Testis (tissue), 3 donors: Measurements from ENCODE around the gene PLEKHM1. TPM values are rescaled to one million over a fixed set of nuclear protein-coding genes. Genes with fewer than 3 reads are reported as not detected.

Experiments
- DNase-seq: peaks from one replicate; pipeline ENCODE4 v3.0.0-alpha.2; 2019
- H3K27ac ChIP-seq, 2 donors: fragments of 200-600 bp; sonication (generic); one replicate each; pipeline ENCODE4 v1.5.1; 2019
- H3K27me3 ChIP-seq: fragments of 200-600 bp; sonication (generic); one replicate; pipeline ENCODE4 v1.5.1; 2019
- H3K36me3 ChIP-seq: fragments of 200-600 bp; sonication (generic); one replicate; pipeline ENCODE4 v1.5.1; 2017; ENCODE audit warnings: low read depth; ENCODE audit errors: missing control alignments
- H3K4me1 ChIP-seq: fragments of 200-600 bp; sonication (generic); one replicate; pipeline ENCODE4 v1.5.1; 2019
- H3K4me3 ChIP-seq, 2 donors: fragments of 200-600 bp; sonication (generic); one replicate each; pipeline ENCODE4 v1.5.1; 2017 to 2019
- H3K9me3 ChIP-seq: fragments of 200-600 bp; sonication (generic); one replicate; pipeline ENCODE4 v1.5.1; 2017
- POLR2A ChIP-seq: fragments of 450-650 bp; IDR thresholded peaks from one replicate; pipeline ENCODE4 v1.6.1; 2017; ENCODE audit warnings: antibody characterized with exemption, mild to moderate bottlenecking, moderate library complexity
- WGBS, 2 donors: methylation state at CpG; one replicate each; pipeline ENCODE4 v1.1.5; 2018; 5-methylcytosine and 5-hydroxymethylcytosine counted together
- intact Hi-C: fragments of 100-400 bp; cut with DNase I; formaldehyde crosslinking; loops from one replicate; pipeline ENCODE4 v1.15.1; 2023; ENCODE audit warnings: low total_unique reads
- polyA plus RNA-seq: library from polyadenylated mRNA; stranded (reverse); fragments of 350-450 nt; fragmentation: Illumina TruSeq; extraction: RNeasy Lipid Tissue Mini Kit (QIAGEN cat#74804); gene quantifications from one replicate; pipeline ENCODE4 v1.2.3, GENCODE V29; 2014; ENCODE audit warnings: low read depth, low replicate concordance; ENCODE audit not compliant: insufficient read depth
- total RNA-seq, 2 donors: library from RNA; depleted of rRNA; stranded (reverse); fragments of >200 nt; gene quantifications; one replicate each; pipeline ENCODE4 v1.2.3, GENCODE V29; 2016
- TF ChIP-seq, protein P1 (sequence below), 3 experiments: fragments of 450-650 bp in 2 of 3; fragments of 200-600 bp in 1 of 3; sonication (generic) in 1 of 3; IDR thresholded peaks; one replicate each; pipeline ENCODE4 v1.5.1; 2016 to 2019; ENCODE audit warnings: antibody characterized with exemption in 3 of 3, mild to moderate bottlenecking in 2 of 3, moderate library complexity in 1 of 3

Gene PLEKHM1
- total and polyA plus RNA-seq, 3 donors from 2014 or later: 17.8 to 39.1 (median 31.8) TPM

DNA sequence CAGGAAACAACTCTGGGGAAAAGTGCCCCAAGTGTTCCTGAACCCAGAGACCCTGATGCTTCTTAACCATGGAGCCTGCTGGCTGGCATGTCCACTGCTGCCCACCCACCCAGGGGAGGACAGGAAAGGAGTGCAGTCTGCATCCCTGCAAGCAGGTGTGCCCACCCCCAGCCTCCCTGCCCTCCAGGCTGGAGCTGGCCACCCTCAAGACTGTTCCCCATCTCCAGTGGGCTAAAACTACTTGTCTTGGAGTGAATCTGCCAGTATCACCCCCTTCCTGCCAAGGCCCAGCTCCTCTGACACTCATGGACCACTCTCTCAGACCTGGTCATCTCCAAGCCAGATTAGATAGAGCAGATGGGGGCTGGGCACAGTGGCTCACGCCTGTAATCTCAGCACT lies 87.6 kb downstream of the PLEKHM1 start:
- intact Hi-C loops: no loop called here
- H3K36me3 ChIP-seq: no peaks in the 10 kb centered on the region
- no peak for DNase-seq
- H3K27me3 ChIP-seq: no peaks in the 10 kb centered on the region
- TF ChIP-seq, protein P1, sequence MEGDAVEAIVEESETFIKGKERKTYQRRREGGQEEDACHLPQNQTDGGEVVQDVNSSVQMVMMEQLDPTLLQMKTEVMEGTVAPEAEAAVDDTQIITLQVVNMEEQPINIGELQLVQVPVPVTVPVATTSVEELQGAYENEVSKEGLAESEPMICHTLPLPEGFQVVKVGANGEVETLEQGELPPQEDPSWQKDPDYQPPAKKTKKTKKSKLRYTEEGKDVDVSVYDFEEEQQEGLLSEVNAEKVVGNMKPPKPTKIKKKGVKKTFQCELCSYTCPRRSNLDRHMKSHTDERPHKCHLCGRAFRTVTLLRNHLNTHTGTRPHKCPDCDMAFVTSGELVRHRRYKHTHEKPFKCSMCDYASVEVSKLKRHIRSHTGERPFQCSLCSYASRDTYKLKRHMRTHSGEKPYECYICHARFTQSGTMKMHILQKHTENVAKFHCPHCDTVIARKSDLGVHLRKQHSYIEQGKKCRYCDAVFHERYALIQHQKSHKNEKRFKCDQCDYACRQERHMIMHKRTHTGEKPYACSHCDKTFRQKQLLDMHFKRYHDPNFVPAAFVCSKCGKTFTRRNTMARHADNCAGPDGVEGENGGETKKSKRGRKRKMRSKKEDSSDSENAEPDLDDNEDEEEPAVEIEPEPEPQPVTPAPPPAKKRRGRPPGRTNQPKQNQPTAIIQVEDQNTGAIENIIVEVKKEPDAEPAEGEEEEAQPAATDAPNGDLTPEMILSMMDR (IDR thresholded peaks at IDR 0.05): no peak
- TF ChIP-seq POLR2A: no peak
- no peaks in the 10 kb centered on the region for H3K4me1 ChIP-seq
- WGBS, 2 donors: 70 to 80% methylated on average over 1 of the region's 1 CpG
- no peak overlapping the region for H3K4me3 ChIP-seq
- H3K9me3 ChIP-seq: no peaks in the 10 kb centered on the region
- no peak overlapping the region for H3K27ac ChIP-seq

DNA sequence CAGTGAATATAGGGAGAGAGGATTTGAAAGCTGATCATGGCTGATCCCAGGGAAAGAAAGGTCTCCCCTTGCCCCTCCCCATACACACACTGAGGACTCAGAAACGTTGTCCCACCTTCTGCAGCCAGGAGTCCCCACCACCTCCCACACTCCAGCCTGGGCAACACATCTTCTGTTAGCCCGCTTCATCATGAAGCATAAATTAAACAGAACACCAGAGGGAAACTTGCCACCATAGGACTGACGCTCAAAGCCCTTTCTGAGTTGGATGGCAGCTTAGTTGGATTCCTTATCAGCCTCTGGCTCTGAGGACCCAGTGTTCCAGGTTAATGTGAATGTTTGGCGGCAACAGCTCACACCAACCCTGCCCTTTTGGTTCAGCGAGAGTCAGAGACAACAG lies 91.7 kb downstream of the PLEKHM1 start:
- peaks cover 6% of the 10 kb centered on the region for H3K4me1 ChIP-seq
- DNase-seq: no peak
- H3K9me3 ChIP-seq: no peaks in the 10 kb centered on the region
- no peak for TF ChIP-seq POLR2A
- TF ChIP-seq, protein P1 (IDR thresholded peaks at IDR 0.05): no peak
- H3K27me3 ChIP-seq: no peaks in the 10 kb centered on the region
- 68 to 70% methylated on average over 5 of the region's 5 CpGs for WGBS, 2 donors
- no peak overlapping the region for H3K27ac ChIP-seq
- intact Hi-C loops: no loop called here
- no peaks in the 10 kb centered on the region for H3K36me3 ChIP-seq
- no peak overlapping the region for H3K4me3 ChIP-seq

DNA sequence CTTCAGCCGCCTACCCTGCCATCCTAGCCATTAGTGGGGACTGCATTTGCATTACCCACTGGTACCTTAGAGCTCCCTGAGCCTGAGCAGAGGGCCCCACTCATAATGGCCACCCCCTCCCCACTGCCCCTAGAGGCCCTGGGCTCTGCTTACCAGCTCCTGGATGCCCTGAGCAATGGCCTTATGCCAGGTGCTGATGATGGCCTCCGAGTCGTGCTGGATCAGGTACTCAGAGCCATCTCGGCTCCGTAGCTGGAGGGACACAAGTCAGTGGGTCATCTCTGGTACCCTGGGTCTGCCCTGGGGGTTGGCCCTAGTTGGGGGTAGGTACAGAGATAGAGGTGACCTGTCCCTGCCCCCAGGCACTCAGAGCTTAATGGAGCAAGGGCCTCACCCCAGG lies 92.7 kb downstream of the PLEKHM1 start:
- no peaks in the 10 kb centered on the region for H3K36me3 ChIP-seq
- no peak for TF ChIP-seq POLR2A
- TF ChIP-seq, protein P1 (IDR thresholded peaks at IDR 0.05): no peak
- H3K4me3 ChIP-seq: no peak overlapping the region
- intact Hi-C loops: no loop called here
- H3K4me1 ChIP-seq: peaks cover 6% of the 10 kb centered on the region
- no peaks in the 10 kb centered on the region for H3K27me3 ChIP-seq
- H3K9me3 ChIP-seq: no peaks in the 10 kb centered on the region
- H3K27ac ChIP-seq: no peak overlapping the region
- no peak for DNase-seq
- 91 to 96% methylated on average over 4 to 5 of the region's 5 CpGs for WGBS, 2 donors

DNA sequence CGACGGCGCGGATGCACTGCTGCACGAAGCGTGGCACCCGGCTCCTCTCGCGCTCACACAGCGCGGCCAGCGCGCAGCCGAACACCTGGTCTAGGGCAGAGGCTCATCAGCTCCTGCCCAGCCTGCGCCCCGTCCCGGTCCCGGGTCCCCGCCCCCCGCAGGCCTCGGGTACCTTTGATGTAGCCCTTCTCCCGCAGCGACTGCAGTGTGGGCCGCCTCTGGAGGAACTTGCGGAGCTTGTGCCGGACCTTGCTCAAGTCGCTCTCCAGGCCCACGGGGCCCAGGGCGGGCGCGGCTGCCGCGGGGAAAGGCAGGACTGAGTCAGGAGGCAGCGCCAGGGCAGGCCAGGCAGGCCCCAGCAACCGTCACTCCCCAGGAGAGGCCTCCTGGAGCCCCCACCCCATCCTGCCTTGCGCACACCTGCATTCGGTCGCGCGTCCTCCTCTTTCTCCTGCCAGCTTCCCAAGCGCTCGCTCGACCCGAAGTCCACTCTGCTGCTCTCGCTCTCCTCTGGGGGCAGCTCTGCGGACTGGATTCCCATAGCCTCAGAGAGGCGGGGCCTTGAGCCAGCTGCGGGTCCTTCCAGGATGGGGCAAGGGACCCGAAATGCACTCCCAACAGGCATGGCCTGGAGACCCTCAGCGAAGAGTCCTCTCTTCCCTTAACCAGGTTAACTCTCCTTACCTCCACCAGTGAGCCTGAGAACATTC lies 93.9 kb downstream of the PLEKHM1 start:
- WGBS, 2 donors: 67 to 85% methylated on average over 20 to 50 of the region's 50 CpGs

More for the DNA sequence above, 93.9 kb downstream of the PLEKHM1 start:
- Histone ChIP-seq H3K4me3 (peak overlapping the region; percentile 12 to 53), H3K27ac (no peak overlapping the region), H3K36me3 (no peaks in the 10 kb centered on the region), H3K4me1 (peaks cover 6% of the 10 kb centered on the region), H3K27me3 (no peaks in the 10 kb centered on the region), H3K9me3 (no peaks in the 10 kb centered on the region)
- intact Hi-C loops: no loop called here
- DNase-seq: no peak
- no peak for TF ChIP-seq POLR2A
- TF ChIP-seq, protein P1 (IDR thresholded peaks at IDR 0.05): no peak
